ENCODE results near the gene TOMM6. TPM values are rescaled to one million over a fixed set of nuclear protein-coding genes. Genes with fewer than 3 reads are reported as not detected.

TOMM6 gene
- total RNA-seq, 2 donors from 2014 or later = 158 to 233 TPM

- Histone ChIP-seq H3K36me3 (peaks cover 0 to 3% of the 10 kb centered on the region in 2 donors), H3K27ac (no peak overlapping the region), H3K4me3 (no peak overlapping the region), H3K4me1 (replicated peaks) (no peaks in the 10 kb centered on the region), H3K27me3 (replicated peaks; ENCODE audit: insufficient read depth) (no peaks in the 10 kb centered on the region), H3K9me3 (no peaks in the 10 kb centered on the region)
- no peak for DNase-seq (ENCODE audit: low spot score)
- WGBS = 79% methylated on average over 1 of the region's 1 CpG
- intact Hi-C loops (cut with DNase I) = no loop called here
- TF ChIP-seq POLR2AphosphoS5 (IDR thresholded peaks at IDR 0.05) (no peak), POLR2A (IDR thresholded peaks at IDR 0.05) (no peak), CTCF (IDR thresholded peaks at IDR 0.05) (no peak)
Observed at GRCh38 chr6:41791305-41791704, 3.8 kb downstream of the TOMM6 start.

- Histone ChIP-seq H3K27ac (no peak overlapping the region), H3K27me3 (replicated peaks; ENCODE audit: insufficient read depth) (no peaks in the 10 kb centered on the region), H3K9me3 (no peaks in the 10 kb centered on the region), H3K4me3 (no peak overlapping the region), H3K36me3 (peaks cover 0 to 3% of the 10 kb centered on the region in 2 donors), H3K4me1 (replicated peaks) (no peaks in the 10 kb centered on the region)
- TF ChIP-seq POLR2AphosphoS5 (IDR thresholded peaks at IDR 0.05) (no peak), POLR2A (IDR thresholded peaks at IDR 0.05) (no peak), CTCF (IDR thresholded peaks at IDR 0.05) (no peak)
- intact Hi-C loops (cut with DNase I) = no loop called here
- DNase-seq (ENCODE audit: low spot score) = no peak
- 86% methylated on average over 4 of the region's 4 CpGs for WGBS
Observed at GRCh38 chr6:41791984-41792383, 4.5 kb downstream of the TOMM6 start.

- Histone ChIP-seq H3K27ac (no peak overlapping the region), H3K27me3 (replicated peaks; ENCODE audit: insufficient read depth) (no peaks in the 10 kb centered on the region), H3K4me3 (no peak overlapping the region), H3K9me3 (no peaks in the 10 kb centered on the region), H3K4me1 (replicated peaks) (no peaks in the 10 kb centered on the region), H3K36me3 (no peaks in the 10 kb centered on the region)
- DNase-seq (ENCODE audit: low spot score) = no peak
- 89% methylated on average over 2 of the region's 2 CpGs for WGBS
- no peak for TF ChIP-seq CTCF (IDR thresholded peaks at IDR 0.05)
- TF ChIP-seq POLR2A (IDR thresholded peaks at IDR 0.05) = no peak
- TF ChIP-seq POLR2AphosphoS5 (IDR thresholded peaks at IDR 0.05) = no peak
- intact Hi-C loops (cut with DNase I) = no loop called here
Observed at GRCh38 chr6:41796474-41796873, 9.0 kb downstream of the TOMM6 start.

- intact Hi-C loops (cut with DNase I) = no loop called here
- TF ChIP-seq POLR2A (IDR thresholded peaks at IDR 0.05) (no peak), POLR2AphosphoS5 (IDR thresholded peaks at IDR 0.05) (no peak)
- Histone ChIP-seq H3K4me3 (no peak overlapping the region), H3K27ac (no peak overlapping the region), H3K9me3 (no peaks in the 10 kb centered on the region), H3K27me3 (replicated peaks; ENCODE audit: insufficient read depth) (no peaks in the 10 kb centered on the region), H3K4me1 (replicated peaks) (no peaks in the 10 kb centered on the region), H3K36me3 (no peaks in the 10 kb centered on the region)
- DNase-seq (ENCODE audit: low spot score) = no peak
- 93% methylated on average over 7 of the region's 7 CpGs for WGBS
Observed at GRCh38 chr6:41798901-41799558, 11.5 kb downstream of the TOMM6 start.

GRCh38 chr6:41799559-41799911 is 12.0 kb downstream of the TOMM6 start:
- no peak for DNase-seq (ENCODE audit: low spot score)
- Histone ChIP-seq H3K27me3 (replicated peaks; ENCODE audit: insufficient read depth) (no peaks in the 10 kb centered on the region), H3K27ac (no peak overlapping the region), H3K4me3 (no peak overlapping the region), H3K36me3 (no peaks in the 10 kb centered on the region), H3K9me3 (no peaks in the 10 kb centered on the region), H3K4me1 (replicated peaks) (no peaks in the 10 kb centered on the region)
- no peak for TF ChIP-seq POLR2A (IDR thresholded peaks at IDR 0.05)
- no peak for TF ChIP-seq CTCF (IDR thresholded peaks at IDR 0.05)
- no peak for TF ChIP-seq POLR2AphosphoS5 (IDR thresholded peaks at IDR 0.05)
- intact Hi-C loops (cut with DNase I) = no loop called here
- 72% methylated on average over 2 of the region's 2 CpGs for WGBS

All from prostate gland (tissue), 2 donors.